Lung (tissue), 12 donors: ENCODE data around the gene ZNF518B. TPM values are rescaled to one million over a fixed set of nuclear protein-coding genes. Genes with fewer than 3 reads are reported as not detected.
A peak's percentile ranks its signal among the peaks of the same experiment; 100 is the strongest.

Source experiments
- ATAC-seq: fragments of 200-7000 bp; cut with Tn5 transposase; one replicate; pipeline ENCODE4 v1.9.1; 2020; ENCODE audit warnings: moderate number of reproducible peaks; ENCODE audit not compliant: insufficient read depth, low FRiP score
- DNase-seq, 3 donors: peaks; one replicate each; pipeline ENCODE4 v3.0.0-alpha.2; 2013 to 2017
- H3K27ac ChIP-seq, 2 donors: one replicate each; pipeline ENCODE4 v1.5.1; 2013; ENCODE audit warnings: mild to moderate bottlenecking in 2 of 2, moderate library complexity in 2 of 2, control low read depth in 1 of 2, inconsistent platforms in 1 of 2, low read depth in 1 of 2, low read length in 1 of 2
- H3K27me3 ChIP-seq, 3 donors: one replicate each; pipeline ENCODE4 v1.5.1; 2013; ENCODE audit warnings: low read length in 2 of 3; ENCODE audit not compliant: control insufficient read depth in 3 of 3, insufficient read depth in 3 of 3
- H3K36me3 ChIP-seq, 4 donors: one replicate each; pipeline ENCODE4 v1.5.1; 2013; ENCODE audit warnings: low read length in 4 of 4, mild to moderate bottlenecking in 1 of 4, moderate library complexity in 1 of 4; ENCODE audit not compliant: control insufficient read depth in 4 of 4, insufficient read depth in 4 of 4
- H3K4me1 ChIP-seq, 5 donors: one replicate each; pipeline ENCODE4 v1.5.1; 2013; ENCODE audit warnings: low read length in 5 of 5, mild to moderate bottlenecking in 2 of 5, moderate library complexity in 1 of 5; ENCODE audit not compliant: control insufficient read depth in 5 of 5, insufficient read depth in 5 of 5
- H3K4me3 ChIP-seq: one replicate; pipeline ENCODE4 v1.5.1; 2013; ENCODE audit warnings: mild to moderate bottlenecking, control low read depth, moderate library complexity
- H3K9ac ChIP-seq, 2 donors: one replicate each; pipeline ENCODE4 v1.5.1; 2013; ENCODE audit warnings: low read length in 2 of 2, control low read depth in 1 of 2; ENCODE audit not compliant: insufficient read depth in 1 of 2
- H3K9me3 ChIP-seq, 4 donors: one replicate each; pipeline ENCODE4 v1.5.1; 2013; ENCODE audit warnings: low read length in 3 of 4, mild to moderate bottlenecking in 1 of 4, moderate library complexity in 1 of 4; ENCODE audit not compliant: control insufficient read depth in 4 of 4, insufficient read depth in 3 of 4
- WGBS, 2 donors: extraction: QIAGEN DNeasy Blood & Tissue Kit; methylation state at CpG; one replicate each; pipeline ENCODE4 v1.1.7; 2013; 5-methylcytosine and 5-hydroxymethylcytosine counted together
- polyA plus RNA-seq, 2 donors: library from polyadenylated mRNA; stranded (reverse); fragments of 200-250 nt; gene quantifications; one replicate each; pipeline ENCODE4 v1.2.1, GENCODE V29; 2013
- total RNA-seq, 2 donors: library from RNA; depleted of rRNA in 1 of 2; stranded (reverse); fragments of >200 nt in 1 of 2; gene quantifications; one replicate each; pipeline ENCODE4 v1.2.1, GENCODE V29; 2014 to 2021
- TF ChIP-seq, protein P1 (sequence below): IDR thresholded peaks from 2 replicates; pipeline ENCODE4 v1.5.1; 2012; ENCODE audit warnings: mild to moderate bottlenecking; ENCODE audit errors: control extremely low read depth, extremely low read depth
- donor health status: control.
- donor health status: control.
- donor health status: Bipolar disorder and iron deficiency.
- donor health status: healthy.
- donor health status: DM: yes; HTN: yes; CAD: no.

Gene ZNF518B
- total and polyA plus RNA-seq, 4 donors = 3.3 to 44.5 (median 9.7) TPM

DNA sequence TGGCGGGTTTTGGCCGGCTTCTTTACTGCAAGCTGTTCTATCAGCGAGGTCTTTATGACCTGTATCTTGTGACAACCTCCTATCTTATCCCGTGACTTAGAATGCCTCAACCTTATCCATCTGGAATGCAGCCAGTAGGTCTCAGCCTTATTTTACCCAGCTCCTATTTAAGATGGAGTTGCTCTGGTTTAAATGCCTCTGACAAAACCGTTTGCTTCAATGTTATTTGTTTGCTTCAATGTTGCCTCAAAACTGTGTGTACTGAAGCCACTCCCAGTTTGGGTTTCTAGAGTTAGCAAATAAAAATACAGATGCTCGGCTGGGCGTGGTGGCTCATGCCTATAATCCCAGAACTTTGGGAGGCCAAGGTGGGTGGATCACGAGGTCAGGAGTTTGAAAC is 51.6 kb downstream of the ZNF518B start:
- no peaks in the 10 kb centered on the region for H3K4me1 ChIP-seq
- WGBS, 2 donors = 86 to 89% methylated on average over 8 of the region's 8 CpGs
- DNase-seq (no peak), ATAC-seq (no peak)
- TF ChIP-seq, protein P1, sequence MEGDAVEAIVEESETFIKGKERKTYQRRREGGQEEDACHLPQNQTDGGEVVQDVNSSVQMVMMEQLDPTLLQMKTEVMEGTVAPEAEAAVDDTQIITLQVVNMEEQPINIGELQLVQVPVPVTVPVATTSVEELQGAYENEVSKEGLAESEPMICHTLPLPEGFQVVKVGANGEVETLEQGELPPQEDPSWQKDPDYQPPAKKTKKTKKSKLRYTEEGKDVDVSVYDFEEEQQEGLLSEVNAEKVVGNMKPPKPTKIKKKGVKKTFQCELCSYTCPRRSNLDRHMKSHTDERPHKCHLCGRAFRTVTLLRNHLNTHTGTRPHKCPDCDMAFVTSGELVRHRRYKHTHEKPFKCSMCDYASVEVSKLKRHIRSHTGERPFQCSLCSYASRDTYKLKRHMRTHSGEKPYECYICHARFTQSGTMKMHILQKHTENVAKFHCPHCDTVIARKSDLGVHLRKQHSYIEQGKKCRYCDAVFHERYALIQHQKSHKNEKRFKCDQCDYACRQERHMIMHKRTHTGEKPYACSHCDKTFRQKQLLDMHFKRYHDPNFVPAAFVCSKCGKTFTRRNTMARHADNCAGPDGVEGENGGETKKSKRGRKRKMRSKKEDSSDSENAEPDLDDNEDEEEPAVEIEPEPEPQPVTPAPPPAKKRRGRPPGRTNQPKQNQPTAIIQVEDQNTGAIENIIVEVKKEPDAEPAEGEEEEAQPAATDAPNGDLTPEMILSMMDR = no peak
- H3K27me3 ChIP-seq = no peaks in the 10 kb centered on the region
- H3K9ac ChIP-seq = no peak overlapping the region
- no peak overlapping the region for H3K4me3 ChIP-seq
- H3K27ac ChIP-seq = no peak overlapping the region
- no peaks in the 10 kb centered on the region for H3K36me3 ChIP-seq
- H3K9me3 ChIP-seq = no peaks in the 10 kb centered on the region

DNA sequence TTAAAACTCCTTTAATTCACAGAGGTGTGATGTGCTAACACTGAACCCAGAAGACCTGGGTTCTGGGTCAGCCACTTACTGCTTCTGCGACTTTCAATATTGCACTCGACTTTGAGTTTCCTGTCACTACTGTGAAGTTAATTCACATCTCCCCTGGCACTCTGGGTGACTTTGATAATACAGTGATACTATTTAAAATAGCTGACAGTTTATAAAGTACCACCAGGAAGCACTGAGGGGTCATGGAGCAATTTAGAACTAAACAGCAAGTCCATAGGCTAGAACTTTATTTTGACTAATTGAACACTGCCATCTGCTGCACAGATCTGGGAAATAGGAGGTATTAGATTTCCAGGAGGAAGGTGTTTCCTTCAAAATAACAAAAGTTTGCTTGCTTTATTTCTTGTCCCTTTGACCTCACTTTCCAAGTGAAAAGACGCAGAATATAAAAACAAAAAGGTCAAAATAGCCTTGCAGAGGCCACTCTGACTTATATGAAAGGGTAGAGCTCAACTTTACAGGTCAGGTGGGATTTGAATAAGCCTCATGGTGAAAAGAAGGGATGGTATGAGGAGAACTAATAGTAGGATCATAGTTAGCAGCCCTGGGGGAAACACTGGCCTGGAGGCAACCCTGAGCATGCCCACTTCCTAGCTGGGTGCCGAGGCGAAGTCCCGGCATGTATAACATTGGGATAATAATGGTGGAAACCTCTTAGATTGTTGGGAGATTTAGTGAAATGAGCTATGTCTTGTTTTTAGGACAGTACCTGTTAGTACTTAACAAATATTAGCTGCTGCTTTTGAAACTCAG is 53.4 kb downstream of the ZNF518B start:
- DNase-seq = peak; percentile 23 to 64 (median 61)
- 67 to 82% methylated on average over 6 of the region's 6 CpGs for WGBS, 2 donors

DNA sequence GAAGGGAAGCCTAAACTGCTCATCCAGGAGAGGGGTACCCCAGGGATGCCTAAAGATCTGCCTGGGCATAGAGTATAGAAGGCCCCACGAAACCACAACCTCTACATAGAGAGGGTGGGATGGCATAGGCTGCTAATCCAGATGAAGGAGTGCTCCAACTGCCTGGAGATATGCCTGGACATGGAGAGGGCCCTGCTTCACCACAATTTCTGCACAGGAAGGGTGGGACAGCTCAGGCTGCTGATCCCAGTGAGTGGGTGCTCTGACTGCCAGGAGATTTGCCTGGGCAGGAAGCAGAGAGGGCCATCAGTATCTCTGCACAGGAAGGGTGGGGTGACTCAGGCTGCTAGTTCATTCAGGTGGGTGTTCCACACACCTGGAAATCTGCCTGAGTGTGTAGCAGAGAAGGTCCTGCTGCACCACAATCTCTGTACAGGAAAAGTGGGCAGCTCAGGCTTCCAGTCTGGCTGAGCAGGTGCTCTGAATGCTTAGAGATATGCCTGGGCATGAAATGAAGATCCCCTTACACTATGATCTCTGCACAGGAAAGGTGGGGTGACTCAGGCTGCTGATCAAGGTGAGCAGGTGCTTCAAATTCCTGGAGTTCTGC is 61.1 kb downstream of the ZNF518B start:
- 67 to 79% methylated on average over 1 of the region's 1 CpG for WGBS, 2 donors
- H3K36me3 ChIP-seq = no peaks in the 10 kb centered on the region
- TF ChIP-seq, protein P1 = no peak

More for the DNA sequence above, 53.4 kb downstream of the ZNF518B start:
- Histone ChIP-seq H3K4me1 (no peaks in the 10 kb centered on the region), H3K36me3 (no peaks in the 10 kb centered on the region), H3K9me3 (no peaks in the 10 kb centered on the region), H3K4me3 (no peak overlapping the region), H3K9ac (no peak overlapping the region), H3K27ac (no peak overlapping the region), H3K27me3 (no peaks in the 10 kb centered on the region)
- no peak for ATAC-seq
- TF ChIP-seq, protein P1 = peak; percentile 18

More for the DNA sequence above, 61.1 kb downstream of the ZNF518B start:
- H3K9ac ChIP-seq = no peak overlapping the region
- no peaks in the 10 kb centered on the region for H3K9me3 ChIP-seq
- H3K27ac ChIP-seq = no peak overlapping the region
- no peaks in the 10 kb centered on the region for H3K4me1 ChIP-seq
- DNase-seq = no peak
- H3K27me3 ChIP-seq = no peaks in the 10 kb centered on the region
- no peak for ATAC-seq
- no peak overlapping the region for H3K4me3 ChIP-seq

Other genes starting within 250 kb of the ZNF518B start
- gene CLNK, start 227.3 kb upstream of the ZNF518B start, total RNA-seq = under 1 TPM in 1 of 2 donors, not detected in 1; 0.57 TPM
- gene CLNK, start 227.3 kb upstream of the ZNF518B start, polyA plus RNA-seq = under 1 TPM; 0.04 to 0.14 TPM